Measurements from ENCODE around the gene BCL6.

Gene BCL6

GRCh38 chr3:187702507-187703033, 42.7 kb downstream of the BCL6 start, which contains the start of gene RTP2:
TSS of gene RTP2 (minus strand) at chr3:187702557. CDS start at chr3:187702128, 429 bp downstream.
- no peak for DNase-seq (ENCODE audit: low read depth)

DNA sequence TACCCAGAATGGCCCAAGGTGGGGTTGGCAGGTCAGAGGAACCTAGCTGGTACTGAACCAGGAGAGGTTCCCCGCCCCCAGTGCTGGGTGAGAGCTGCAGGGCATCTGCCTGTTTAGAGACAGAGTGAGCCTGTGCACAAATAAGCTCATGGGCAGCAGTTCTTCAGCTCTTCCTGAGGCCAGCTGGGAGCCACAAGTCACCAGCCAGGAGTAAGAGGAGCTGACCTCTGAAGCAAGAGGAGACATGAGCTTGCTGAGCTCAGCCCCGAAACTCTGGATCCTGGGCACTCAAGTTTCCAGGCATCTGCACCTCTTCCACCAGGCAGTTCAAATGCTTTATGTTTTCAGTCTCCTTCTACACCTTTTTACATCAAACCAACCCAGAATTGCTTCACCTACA, 45.0 kb downstream of the BCL6 start:
- no peak for DNase-seq (ENCODE audit: low read depth)
- TF ChIP-seq, protein P1, sequence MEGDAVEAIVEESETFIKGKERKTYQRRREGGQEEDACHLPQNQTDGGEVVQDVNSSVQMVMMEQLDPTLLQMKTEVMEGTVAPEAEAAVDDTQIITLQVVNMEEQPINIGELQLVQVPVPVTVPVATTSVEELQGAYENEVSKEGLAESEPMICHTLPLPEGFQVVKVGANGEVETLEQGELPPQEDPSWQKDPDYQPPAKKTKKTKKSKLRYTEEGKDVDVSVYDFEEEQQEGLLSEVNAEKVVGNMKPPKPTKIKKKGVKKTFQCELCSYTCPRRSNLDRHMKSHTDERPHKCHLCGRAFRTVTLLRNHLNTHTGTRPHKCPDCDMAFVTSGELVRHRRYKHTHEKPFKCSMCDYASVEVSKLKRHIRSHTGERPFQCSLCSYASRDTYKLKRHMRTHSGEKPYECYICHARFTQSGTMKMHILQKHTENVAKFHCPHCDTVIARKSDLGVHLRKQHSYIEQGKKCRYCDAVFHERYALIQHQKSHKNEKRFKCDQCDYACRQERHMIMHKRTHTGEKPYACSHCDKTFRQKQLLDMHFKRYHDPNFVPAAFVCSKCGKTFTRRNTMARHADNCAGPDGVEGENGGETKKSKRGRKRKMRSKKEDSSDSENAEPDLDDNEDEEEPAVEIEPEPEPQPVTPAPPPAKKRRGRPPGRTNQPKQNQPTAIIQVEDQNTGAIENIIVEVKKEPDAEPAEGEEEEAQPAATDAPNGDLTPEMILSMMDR (conservative IDR thresholded peaks at IDR 0.05; ENCODE audit: low read depth, low read length), result no peak
- H3K4me3 ChIP-seq (ENCODE audit: low read depth, low read length), result no peak overlapping the region

More at GRCh38 chr3:187702507-187703033, 42.7 kb downstream of the BCL6 start, which contains the start of gene RTP2:
- no peak within 1 kb of the TSS for H3K4me3 ChIP-seq (ENCODE audit: low read depth, low read length)
- TF ChIP-seq, protein P1 (conservative IDR thresholded peaks at IDR 0.05; ENCODE audit: low read depth, low read length), result no peak

GRCh38 chr3:187698499-187699399, 46.5 kb downstream of the BCL6 start:
- DNase-seq (ENCODE audit: low read depth), result no peak
- H3K4me3 ChIP-seq (ENCODE audit: low read depth, low read length), result no peak overlapping the region
- TF ChIP-seq, protein P1 (conservative IDR thresholded peaks at IDR 0.05; ENCODE audit: low read depth, low read length), result no peak

- DNase-seq (ENCODE audit: low read depth), result no peak
- no peak overlapping the region for H3K4me3 ChIP-seq (ENCODE audit: low read depth, low read length)
- TF ChIP-seq, protein P1 (conservative IDR thresholded peaks at IDR 0.05; ENCODE audit: low read depth, low read length), result no peak
These were observed 49.2 kb downstream of the BCL6 start for GRCh38 chr3:187696021-187696420.

DNA sequence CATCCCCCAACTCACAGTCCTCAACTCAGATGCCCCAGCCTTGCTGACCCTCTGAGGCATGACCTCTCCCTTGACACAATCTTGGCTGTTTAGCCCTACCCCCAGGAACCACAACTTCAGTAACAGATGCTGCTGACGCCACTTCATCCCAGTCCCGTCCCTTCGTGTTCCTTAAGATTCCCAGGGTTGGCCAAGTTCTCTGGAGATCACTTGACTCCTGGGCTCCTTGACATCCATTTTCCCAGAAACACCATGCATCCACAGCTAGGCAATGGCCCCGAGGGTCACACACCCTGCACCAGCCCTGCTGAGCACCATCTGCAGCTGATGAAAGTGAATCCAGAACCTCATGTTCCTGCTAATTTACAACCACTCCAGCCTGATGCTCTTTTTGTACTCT, 49.8 kb downstream of the BCL6 start:
- DNase-seq (ENCODE audit: low read depth), result no peak
- TF ChIP-seq, protein P1 (conservative IDR thresholded peaks at IDR 0.05; ENCODE audit: low read depth, low read length), result no peak
- no peak overlapping the region for H3K4me3 ChIP-seq (ENCODE audit: low read depth, low read length)

DNA sequence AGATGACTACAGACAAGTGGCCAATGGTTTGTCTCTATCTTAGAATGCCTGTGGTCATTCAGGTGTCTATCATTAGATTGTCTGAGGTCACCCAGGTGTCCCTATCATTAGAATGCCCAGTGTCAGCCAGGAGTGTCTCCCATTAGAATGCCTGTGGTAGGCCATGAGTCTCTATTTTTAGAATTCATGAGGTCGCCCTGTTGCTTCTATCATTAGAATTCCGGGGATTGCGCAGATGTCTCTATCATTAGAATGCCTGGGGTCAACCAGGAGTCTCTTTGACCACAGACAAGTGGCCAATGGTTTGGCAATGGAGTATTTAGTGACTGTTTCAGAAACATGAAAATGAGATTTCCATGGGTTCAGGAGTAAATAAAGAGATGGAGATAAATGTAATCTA, 50.5 kb downstream of the BCL6 start:
- TF ChIP-seq, protein P1 (conservative IDR thresholded peaks at IDR 0.05; ENCODE audit: low read depth, low read length), result no peak
- H3K4me3 ChIP-seq (ENCODE audit: low read depth, low read length), result no peak overlapping the region
- peak; percentile 47 for DNase-seq (ENCODE audit: low read depth)

All from choroid plexus epithelial cell (primary cell).